K562 (cell line): Measurements from ENCODE around the gene VWA2. TPM values are rescaled to one million over a fixed set of nuclear protein-coding genes. Genes with fewer than 3 reads are reported as not detected.

Source experiments
- ATAC-seq: fragments of 200-7000 bp; cut with Tn5 transposase; 3 replicates; pipeline ENCODE4 v1.9.1; 2020; ENCODE audit warnings: moderate library complexity
- Bru-seq: library from RNA; stranded (reverse); fragments of 400-500 nt; gene quantifications from one replicate; lab custom pipeline; 2021; lab: Mats Ljungman, UMichigan
- BruChase-seq, 2 experiments: library from RNA; stranded (reverse); fragments of 400-500 nt; gene quantifications; one replicate each; lab custom pipeline; 2021; lab: Mats Ljungman, UMichigan
- BruUV-seq: library from RNA; stranded (reverse); fragments of 400-500 nt; replicated peaks from 2 replicates; lab custom pipeline; 2021; lab: Mats Ljungman, UMichigan
- CTCF ChIA-PET: fragments of 300-600 bp; formaldehyde crosslinking; extraction: SDS; loops from one replicate; lab custom pipeline; 2021; ENCODE audit warnings: low intra/inter-chr PET ratio; lab: Yijun Ruan, JAX
- POLR2A ChIA-PET: fragments of 300-600, 350-650 bp; sonication (Branson Sonifier 250); formaldehyde crosslinking; extraction: SDS; loops from one replicate; lab custom pipeline; 2021; ENCODE audit warnings: antibody characterized with exemption, inconsistent platforms; lab: Yijun Ruan, JAX
- DNase-seq, 4 experiments: peaks; one replicate each; pipeline versions ENCODE4 v3.0.0 to v3.0.0-alpha.2; 2011 to 2018; ENCODE audit warnings: low spot score in 3 of 4, mixed read lengths in 3 of 4; ENCODE audit errors: extremely low read depth in 1 of 4
- FAIRE-seq: peaks from 2 replicates; lab custom pipeline; 2011; peaks lifted over from hg19 to GRCh38; lab: Jason Lieb, UNC
- H2AFZ ChIP-seq: 2 replicates; pipeline ENCODE4 v1.6.0; 2011; ENCODE audit warnings: low read depth, low read length, control low read depth, inconsistent platforms
- H3K27ac ChIP-seq: fragments of 200-600 bp; 3 replicates; pipeline ENCODE4 v1.8.0; 2011; ENCODE audit warnings: low read depth, mild to moderate bottlenecking, control low read depth, inconsistent platforms, low read length, moderate library complexity, mixed read lengths; ENCODE audit errors: extremely low read depth
- H3K27me3 ChIP-seq, 2 experiments: fragments of 300-600 bp in 1 of 2; 2 replicates in 1 of 2; 3 replicates in 1 of 2; pipeline versions ENCODE4 v1.6.0 to v1.8.0; 2011; ENCODE audit warnings: inconsistent platforms in 2 of 2, low read length in 2 of 2, mild to moderate bottlenecking in 1 of 2, mixed read lengths in 1 of 2, moderate library complexity in 1 of 2; ENCODE audit not compliant: control insufficient read depth in 2 of 2, insufficient read depth in 2 of 2
- H3K36me3 ChIP-seq: fragments of 300-600 bp; 3 replicates; pipeline ENCODE4 v1.8.0; 2011; ENCODE audit warnings: mild to moderate bottlenecking, low read length, inconsistent platforms; ENCODE audit not compliant: control insufficient read depth, insufficient read depth
- H3K4me1 ChIP-seq, 2 experiments: fragments of 200-600 bp in 1 of 2; replicated peaks in 1 of 2; 2 replicates in 1 of 2; 3 replicates in 1 of 2; pipeline versions ENCODE4 v1.5.1 to v1.8.0; 2011; ENCODE audit warnings: inconsistent platforms in 2 of 2, low read length in 2 of 2, mild to moderate bottlenecking in 1 of 2, mixed read lengths in 1 of 2, moderate library complexity in 1 of 2; ENCODE audit not compliant: control insufficient read depth in 2 of 2, insufficient read depth in 2 of 2
- H3K4me2 ChIP-seq: 2 replicates; pipeline ENCODE4 v1.6.1; 2011; ENCODE audit warnings: low read length, control low read depth, inconsistent platforms, mixed read lengths; ENCODE audit not compliant: insufficient read depth
- H3K4me3 ChIP-seq: fragments of 200-600 bp; sonication (generic), shearing (Covaris generic); 2 replicates; pipeline ENCODE4 v1.5.1; 2016; ENCODE audit warnings: control low read depth, inconsistent platforms
- H3K79me2 ChIP-seq: fragments of 200-600 bp; 3 replicates; pipeline ENCODE4 v1.8.0; 2011; ENCODE audit warnings: low read length, inconsistent platforms; ENCODE audit not compliant: control insufficient read depth, insufficient read depth
- H3K9ac ChIP-seq, 2 experiments: 2 replicates each; pipeline versions ENCODE4 v1.6.0 to v1.6.1; 2011; ENCODE audit warnings: low read depth in 2 of 2, low read length in 2 of 2, control low read depth in 1 of 2, inconsistent platforms in 1 of 2, mild to moderate bottlenecking in 1 of 2, mixed read lengths in 1 of 2; ENCODE audit not compliant: insufficient read depth in 1 of 2
- H3K9me1 ChIP-seq: one replicate; pipeline ENCODE4 v1.6.0; 2011; ENCODE audit warnings: inconsistent platforms, mild to moderate bottlenecking, low read length, moderate library complexity; ENCODE audit not compliant: control insufficient read depth, insufficient read depth
- H3K9me3 ChIP-seq: replicated peaks from 2 replicates; pipeline ENCODE4 v1.5.1; 2011; ENCODE audit warnings: low read depth, low read length, inconsistent platforms; ENCODE audit not compliant: control insufficient read depth, insufficient read depth
- H4K20me1 ChIP-seq: replicated peaks from 2 replicates; pipeline ENCODE4 v1.6.1; 2011; ENCODE audit warnings: low read length, inconsistent platforms, mixed read lengths; ENCODE audit not compliant: control insufficient read depth, insufficient read depth
- DNMT1 ChIP-seq: fragments of 450-650 bp; IDR thresholded peaks from 2 replicates; pipeline ENCODE4 v1.6.1; 2016; ENCODE audit warnings: antibody characterized with exemption, mild to moderate bottlenecking
- ETV1 ChIP-seq: fragments of 450-650 bp; conservative IDR thresholded peaks from 2 replicates; pipeline ENCODE4 v1.6.1; 2016; ENCODE audit warnings: missing genetic modification characterization, control low read depth, low read depth, missing compliant biosample characterization
- GATA2 ChIP-seq: sonication (generic); formaldehyde crosslinking; IDR thresholded peaks from 2 replicates; pipeline ENCODE4 v1.4.0; 2020; ENCODE audit warnings: mild to moderate bottlenecking, missing genetic modification reagents
- NKRF ChIP-seq: fragments of 450-650 bp; IDR thresholded peaks from 2 replicates; pipeline ENCODE4 v1.6.1; 2016; ENCODE audit warnings: borderline replicate concordance
- SAFB ChIP-seq: fragments of 200-400 bp; formaldehyde crosslinking; IDR thresholded peaks from 2 replicates; pipeline ENCODE4 v1.6.1; 2017; ENCODE audit warnings: low read depth, low read length, borderline replicate concordance
- XRCC4 ChIP-seq: IDR thresholded peaks from one replicate; pipeline ENCODE4 v1.6.1; 2011; ENCODE audit not compliant: insufficient read depth, insufficient read length; ENCODE audit errors: extremely low read depth
- ZBTB9 ChIP-seq: fragments of 450-650 bp; formaldehyde crosslinking; IDR thresholded peaks from 2 replicates; pipeline ENCODE4 v1.4.0; 2020; ENCODE audit warnings: mild to moderate bottlenecking, moderate library complexity
- WGBS: fragments of 100-300 bp; shearing (Covaris generic); methylation state at CpG from one replicate; pipeline ENCODE4 v1.1.6; 2016; ENCODE audit warnings: low coverage, mixed read lengths; ENCODE audit not compliant: insufficient coverage; ENCODE audit errors: missing lambda C conversion rate; 5-methylcytosine and 5-hydroxymethylcytosine counted together
- in situ Hi-C: fragments of 300-500 bp; cut with MboI; formaldehyde crosslinking; loops from 4 replicates; pipeline ENCODE4 v1.15.0; 2018; ENCODE audit warnings: inconsistent platforms, mixed read lengths
- intact Hi-C: fragments of 100-400 bp; cut with micrococcal nuclease; formaldehyde crosslinking; loops from 2 replicates; pipeline ENCODE4 v1.14.2; 2022
- long read RNA-seq, 3 experiments: library from polyadenylated mRNA in 2 of 3; library from RNA in 1 of 3; unstranded in 2 of 3; stranded (forward) in 1 of 3; transcript quantifications; one replicate each; pipeline ENCODE4 v2.0.0, GENCODE V29; 2019 to 2022
- polyA minus RNA-seq, 3 experiments: library from RNA; depleted of rRNA, polyadenylated mRNA; stranded (reverse); fragments of >200 nt; gene quantifications; 2 replicates each; pipeline ENCODE4 v1.2.3, GENCODE V29; 2011
- polyA plus RNA-seq, 8 experiments: library from polyadenylated mRNA; depleted of rRNA in 4 of 8; stranded (reverse) in 5 of 8; unstranded in 3 of 8; fragments of >200 nt; fragmentation: Nextera tagmentation in 2 of 8; fragmentation: Illumina TruSeq in 1 of 8; extraction: Ambion mirVana in 2 of 8; extraction: Trizol in 1 of 8; gene quantifications; 2 replicates each; pipeline versions ENCODE4 v1.2.1 to v1.2.3, GENCODE V29; 2011 to 2014; ENCODE audit warnings: inconsistent platforms in 1 of 8, missing spikeins in 1 of 8
- total RNA-seq, 7 experiments: library from RNA; depleted of rRNA in 6 of 7; stranded (reverse); fragments of >200 nt in 6 of 7; fragmentation: Illumina TruSeq in 2 of 7; extraction: Trizol in 2 of 7; gene quantifications; 2 replicates each; pipeline versions ENCODE4 v1.2.1 to v1.2.3, GENCODE V29; 2011 to 2021; ENCODE audit warnings: low replicate concordance in 1 of 7
- TF ChIP-seq, protein P1 (sequence below), 2 experiments: fragments of 200-800 bp in 1 of 2; sonication (Bioruptor generic) in 1 of 2; sonication (generic) in 1 of 2; formaldehyde crosslinking in 1 of 2; IDR thresholded peaks in 1 of 2; conservative IDR thresholded peaks in 1 of 2; 2 replicates each; pipeline versions ENCODE4 v1.5.0 to v1.6.1; 2016 to 2020; ENCODE audit warnings: missing compliant biosample characterization in 1 of 2, missing genetic modification characterization in 1 of 2, missing genetic modification reagents in 1 of 2
- TF ChIP-seq, protein P2 (sequence below): fragments of 250-450 bp; sonication (Bioruptor Pico); IDR thresholded peaks from 2 replicates; pipeline ENCODE4 v1.8.0; 2021; ENCODE audit warnings: mild to moderate bottlenecking, moderate library complexity

The VWA2 gene
- total RNA-seq (2011; cell fraction: chromatin; rRNA removed; ENCODE audit: low replicate concordance), result not detected in 2 replicates
- not detected in 2 replicates for total RNA-seq (2011; cell fraction: nucleolus; rRNA removed)
- total RNA-seq (2011; cell fraction: nucleoplasm; rRNA removed), result not detected in 2 replicates
- total RNA-seq (2014; rRNA removed) (not detected in 2 replicates), total RNA-seq (2014; rRNA removed; fragmentation: Illumina TruSeq; extraction: Trizol) (not detected in 2 replicates), total RNA-seq (2015; rRNA removed; fragmentation: Illumina TruSeq; extraction: Trizol) (not detected in 2 replicates), total RNA-seq (2021) (not detected in 2 replicates), polyA plus RNA-seq (2011; rRNA removed) (not detected in 2 replicates), polyA plus RNA-seq (2014; fragmentation: Illumina TruSeq; extraction: Trizol) (not detected in 2 replicates), polyA plus RNA-seq (2014; fragmentation: Nextera tagmentation; extraction: Ambion mirVana) (not detected), polyA plus RNA-seq (2014; rRNA removed) (not detected in 2 replicates), polyA minus RNA-seq (2011; rRNA and poly(A)+ RNA removed) (not detected in 2 replicates), Bru-seq, nascent RNA (percentile 6 among the genes with signal in this experiment), BruChase-seq, experiment 1, labeled RNA remaining after a 2-hour chase (not detected), BruChase-seq, experiment 2, labeled RNA remaining after a 6-hour chase (percentile 2 among the genes with signal in this experiment)
- not detected in 2 replicates for polyA plus RNA-seq (2011; cell fraction: cytosol; rRNA removed)
- not detected in 2 replicates for polyA plus RNA-seq (2011; cell fraction: nucleus; rRNA removed)
- not detected in 2 replicates for polyA plus RNA-seq (2012)
- polyA minus RNA-seq (2011; cell fraction: cytosol; rRNA and poly(A)+ RNA removed), result not detected in 2 replicates
- polyA minus RNA-seq (2011; cell fraction: nucleus; rRNA and poly(A)+ RNA removed), result not detected in 2 replicates
- long read RNA-seq, experiment 1, result 0 reads
- long read RNA-seq, experiment 2, result 0 reads
- long read RNA-seq, experiment 3, result 0 reads

- Histone ChIP-seq H3K4me3 (no peak within 1 kb of the TSS), H3K9me1 (no peaks in the 10 kb centered on the region), H3K27me3 (peaks cover 0 to 27% of the 10 kb centered on the region in 2 experiments; a peak in 3 of 5 replicates), H3K36me3 (no peaks in the 10 kb centered on the region), H3K4me1 (peaks cover 0 to 7% of the 10 kb centered on the region in 2 experiments; a peak in 2 of 5 replicates), H2AFZ (no peak within 1 kb of the TSS), H3K79me2 (no peaks in the 10 kb centered on the region), H3K9ac (no peak within 1 kb of the TSS), H3K9me3 (no peaks in the 10 kb centered on the region), H4K20me1 (no peaks in the 10 kb centered on the region), H3K27ac (no peak within 1 kb of the TSS), H3K4me2 (no peak within 1 kb of the TSS)
- no TSS peak for BruUV-seq
- ATAC-seq (no peak), FAIRE-seq (no peak), DNase-seq (no peak)
- intact Hi-C loops, result no loop called here
- CTCF ChIA-PET, result no interaction called here
- 20% methylated on average over 32 of the region's 79 CpGs for WGBS
- POLR2A ChIA-PET, result interaction anchor here (0.7 kb wide), 1 partner anchor 544 kb away, joined by 3 read pairs; no protein-coding TSS in a partner anchor
- in situ Hi-C loops, result no loop called here
- no peak for TF ChIP-seq DNMT1
- TF ChIP-seq, protein P1, sequence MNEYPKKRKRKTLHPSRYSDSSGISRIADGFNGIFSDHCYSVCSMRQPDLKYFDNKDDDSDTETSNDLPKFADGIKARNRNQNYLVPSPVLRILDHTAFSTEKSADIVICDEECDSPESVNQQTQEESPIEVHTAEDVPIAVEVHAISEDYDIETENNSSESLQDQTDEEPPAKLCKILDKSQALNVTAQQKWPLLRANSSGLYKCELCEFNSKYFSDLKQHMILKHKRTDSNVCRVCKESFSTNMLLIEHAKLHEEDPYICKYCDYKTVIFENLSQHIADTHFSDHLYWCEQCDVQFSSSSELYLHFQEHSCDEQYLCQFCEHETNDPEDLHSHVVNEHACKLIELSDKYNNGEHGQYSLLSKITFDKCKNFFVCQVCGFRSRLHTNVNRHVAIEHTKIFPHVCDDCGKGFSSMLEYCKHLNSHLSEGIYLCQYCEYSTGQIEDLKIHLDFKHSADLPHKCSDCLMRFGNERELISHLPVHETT (CRISPR knock-in tag; conservative IDR thresholded peaks at IDR 0.05 in 1 of 2, IDR thresholded peaks at IDR 0.05 in 1 of 2), result no peak
- TF ChIP-seq ZBTB9, result no peak
- no peak for TF ChIP-seq XRCC4
- TF ChIP-seq GATA2, result no peak
- TF ChIP-seq, protein P2, sequence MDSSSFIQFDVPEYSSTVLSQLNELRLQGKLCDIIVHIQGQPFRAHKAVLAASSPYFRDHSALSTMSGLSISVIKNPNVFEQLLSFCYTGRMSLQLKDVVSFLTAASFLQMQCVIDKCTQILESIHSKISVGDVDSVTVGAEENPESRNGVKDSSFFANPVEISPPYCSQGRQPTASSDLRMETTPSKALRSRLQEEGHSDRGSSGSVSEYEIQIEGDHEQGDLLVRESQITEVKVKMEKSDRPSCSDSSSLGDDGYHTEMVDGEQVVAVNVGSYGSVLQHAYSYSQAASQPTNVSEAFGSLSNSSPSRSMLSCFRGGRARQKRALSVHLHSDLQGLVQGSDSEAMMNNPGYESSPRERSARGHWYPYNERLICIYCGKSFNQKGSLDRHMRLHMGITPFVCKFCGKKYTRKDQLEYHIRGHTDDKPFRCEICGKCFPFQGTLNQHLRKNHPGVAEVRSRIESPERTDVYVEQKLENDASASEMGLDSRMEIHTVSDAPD (CRISPR knock-in tag), result no peak
- no peak for TF ChIP-seq ETV1 (tag)
- no peak for TF ChIP-seq SAFB
- TF ChIP-seq NKRF, result no peak
These were observed at the start of gene VWA2 for GRCh38 chr10:114239117-114239993. TSS of gene VWA2 (plus strand) at chr10:114239254. CDS start at chr10:114248714, 9,460 bp downstream.
